ENCODE results near the gene ZIC2. TPM values are rescaled to one million over a fixed set of nuclear protein-coding genes. Genes with fewer than 3 reads are reported as not detected.
A peak's percentile ranks its signal among the peaks of the same experiment; 100 is the strongest.

ZIC2 gene
- total and polyA plus RNA-seq, 2 experiments from 2014 or later: 0.10 to 0.15 TPM

DNA sequence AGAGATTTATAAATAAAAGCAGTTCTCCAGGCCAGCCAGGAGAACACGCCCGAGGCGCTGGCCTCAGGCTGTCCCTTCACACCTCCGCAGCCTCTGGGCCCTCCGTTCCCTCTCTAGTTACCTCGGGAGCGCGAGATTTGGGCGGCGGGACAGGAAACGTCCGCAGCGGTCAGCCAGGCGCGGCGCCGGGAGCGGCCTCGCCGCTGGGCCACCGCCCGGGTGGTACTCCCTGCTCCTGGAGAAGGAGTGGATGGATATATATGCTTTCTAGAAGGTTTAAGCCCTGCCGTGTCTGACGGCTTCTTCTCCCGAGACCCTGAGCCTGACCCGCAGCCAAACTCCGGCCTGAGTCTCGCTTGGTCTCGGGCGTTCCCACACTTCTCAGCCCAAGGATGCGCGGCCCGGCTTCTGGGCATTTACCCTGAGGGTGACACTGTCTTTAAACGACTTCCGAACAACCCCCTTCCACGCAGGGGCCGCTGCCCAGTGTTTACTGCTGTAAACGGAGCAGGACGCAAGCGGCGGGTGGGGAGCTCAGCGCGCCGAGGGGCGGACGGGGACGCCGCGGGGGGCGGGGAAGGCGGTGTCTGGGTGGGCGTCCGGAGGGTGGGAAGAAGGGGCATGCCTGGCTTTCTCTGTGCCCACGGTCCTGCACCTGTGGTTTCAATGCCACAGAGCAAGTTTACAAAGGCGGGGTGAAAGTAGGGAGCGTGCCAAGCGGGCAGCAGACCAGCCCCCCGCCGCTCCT is 2.0 kb upstream of the ZIC2 start:
- no peaks in the 10 kb centered on the region for H3K9me3 ChIP-seq (ENCODE audit: low read depth)
- peak overlapping the region; percentile 96 for H3K4me2 ChIP-seq
- no peaks in the 10 kb centered on the region for H3K79me2 ChIP-seq
- H3K4me1 ChIP-seq (ENCODE audit: insufficient read depth): peaks cover 15% of the 10 kb centered on the region
- no peaks in the 10 kb centered on the region for H4K20me1 ChIP-seq (ENCODE audit: insufficient read depth, poor library complexity, severe bottlenecking)
- 2% methylated on average over 56 of the region's 59 CpGs for WGBS (ENCODE audit: low lambda C conversion rate, missing lambda C conversion rate)
- peak; percentile 20 for DNase-seq (ENCODE audit: low spot score)
- H3K27ac ChIP-seq: no peak overlapping the region
- peak overlapping the region; percentile 36 for H3K4me3 ChIP-seq
- TF ChIP-seq EZH2phosphoT487 (IDR thresholded peaks at IDR 0.05; ENCODE audit: low read depth, severe bottlenecking, unreplicated experiment) (peak; percentile 89), CTCF (IDR thresholded peaks at IDR 0.05; ENCODE audit: poor library complexity) (no peak), EZH2 (IDR thresholded peaks at IDR 0.05; ENCODE audit: borderline replicate concordance) (peak; percentile 98)
- peaks cover 90% of the 10 kb centered on the region for H3K27me3 ChIP-seq
- no peaks in the 10 kb centered on the region for H3K36me3 ChIP-seq (replicated peaks; ENCODE audit: insufficient read depth, low read depth)
- H2AFZ ChIP-seq: peak overlapping the region; percentile 56
- H3K9me2 ChIP-seq (replicated peaks; ENCODE audit: insufficient read depth): no peaks in the 10 kb centered on the region

DNA sequence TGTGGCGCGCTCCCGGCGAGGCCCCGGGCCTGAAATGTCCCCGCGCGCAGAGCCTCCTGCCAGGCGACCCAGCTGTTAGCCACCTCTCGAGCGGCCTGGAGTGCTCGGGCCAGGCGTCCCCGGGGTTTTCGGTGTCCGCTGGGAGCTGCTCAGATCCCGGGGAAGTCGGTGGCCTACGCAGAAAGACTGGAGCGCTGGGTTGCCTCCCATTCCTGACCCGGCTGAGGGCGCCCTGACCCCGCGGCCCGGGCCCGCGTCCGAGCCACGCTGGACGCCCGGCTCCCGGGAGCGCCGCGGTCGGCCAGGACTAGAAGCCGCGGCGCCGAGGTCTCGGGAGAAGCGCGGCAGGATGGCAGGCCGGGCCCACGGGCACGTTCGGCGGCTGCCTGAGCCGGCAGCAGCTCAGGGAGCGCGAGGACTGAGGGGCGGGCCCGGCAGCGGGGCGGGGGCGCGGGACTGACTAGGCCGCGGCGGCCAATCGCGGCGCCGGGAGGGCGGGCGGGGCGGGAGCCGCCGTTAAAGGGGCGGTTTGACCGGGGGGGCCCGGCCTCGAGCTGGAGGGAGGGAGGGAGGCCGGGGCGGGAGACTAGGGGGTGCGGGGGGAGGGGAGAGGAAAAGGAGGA is 1.3 kb upstream of the ZIC2 start:
- Histone ChIP-seq H3K27ac (no peak overlapping the region), H2AFZ (peak overlapping the region; percentile 60), H3K36me3 (replicated peaks; ENCODE audit: insufficient read depth, low read depth) (no peaks in the 10 kb centered on the region), H3K4me3 (peak overlapping the region; percentile 36), H3K9me3 (ENCODE audit: low read depth) (no peaks in the 10 kb centered on the region), H3K9me2 (replicated peaks; ENCODE audit: insufficient read depth) (no peaks in the 10 kb centered on the region), H4K20me1 (ENCODE audit: insufficient read depth, poor library complexity, severe bottlenecking) (no peaks in the 10 kb centered on the region), H3K4me2 (peak overlapping the region; percentile 96), H3K79me2 (no peaks in the 10 kb centered on the region), H3K4me1 (ENCODE audit: insufficient read depth) (peaks cover 15% of the 10 kb centered on the region), H3K27me3 (peaks cover 90% of the 10 kb centered on the region)
- DNase-seq (ENCODE audit: low spot score): peak; percentile 81
- 3% methylated on average over 47 of the region's 76 CpGs for WGBS (ENCODE audit: low lambda C conversion rate, missing lambda C conversion rate)
- no peak for TF ChIP-seq CTCF (IDR thresholded peaks at IDR 0.05; ENCODE audit: poor library complexity)
- TF ChIP-seq EZH2phosphoT487 (IDR thresholded peaks at IDR 0.05; ENCODE audit: low read depth, severe bottlenecking, unreplicated experiment): peak; percentile 33
- peak; percentile 6 for TF ChIP-seq EZH2 (IDR thresholded peaks at IDR 0.05; ENCODE audit: borderline replicate concordance)

DNA sequence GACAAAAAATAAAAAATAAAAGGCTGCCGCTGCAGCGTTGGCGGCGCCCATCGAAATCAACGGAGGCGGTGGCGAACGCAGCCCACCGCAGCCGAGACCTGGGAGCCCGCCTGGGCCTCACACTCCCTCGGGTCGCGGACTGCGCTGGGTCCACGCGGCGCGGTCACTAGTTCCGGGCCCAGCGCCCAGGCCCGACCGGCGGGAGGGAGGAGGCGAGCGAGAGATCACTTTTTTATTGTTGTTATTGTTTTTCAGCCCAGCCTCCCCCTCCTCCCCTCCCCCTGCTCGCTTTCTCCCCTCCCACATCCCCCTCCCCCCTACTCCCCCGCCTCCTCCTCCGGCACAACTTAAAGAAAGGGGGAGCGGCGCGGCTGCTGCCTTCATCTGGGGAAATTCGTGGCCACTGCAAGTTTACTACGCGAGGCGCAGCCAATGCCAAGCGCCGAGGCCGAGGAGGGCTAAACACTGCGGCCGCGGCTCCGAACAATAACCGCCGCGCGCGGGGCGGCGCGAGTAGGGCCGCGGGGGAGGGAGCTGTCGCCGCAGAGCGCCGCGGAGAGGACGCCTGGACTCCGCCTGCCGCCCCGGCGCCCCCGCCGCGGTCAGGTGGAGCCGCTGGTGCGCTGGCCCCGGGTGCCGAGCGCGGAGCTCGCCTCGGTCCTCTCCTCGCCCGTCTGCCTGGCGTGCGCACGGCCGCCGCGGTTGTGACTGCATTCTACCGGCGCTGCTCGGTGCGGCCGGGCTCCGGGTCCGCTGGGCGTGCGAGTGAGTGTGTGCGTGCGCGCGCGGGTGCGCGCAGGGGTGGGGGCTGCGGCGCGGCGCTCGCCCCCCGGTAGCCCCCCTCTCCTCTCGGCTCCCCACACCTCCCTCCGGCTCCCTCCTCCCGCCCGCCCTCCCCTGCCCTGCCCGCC is 505 bp upstream of the ZIC2 start:
- peak overlapping the region; percentile 36 for H3K4me3 ChIP-seq
- peaks cover 88% of the 10 kb centered on the region for H3K27me3 ChIP-seq

More for the DNA sequence above, 505 bp upstream of the ZIC2 start:
- Histone ChIP-seq H2AFZ (peak overlapping the region; percentile 60), H3K79me2 (no peaks in the 10 kb centered on the region), H4K20me1 (ENCODE audit: insufficient read depth, poor library complexity, severe bottlenecking) (no peaks in the 10 kb centered on the region), H3K4me1 (ENCODE audit: insufficient read depth) (peaks cover 15% of the 10 kb centered on the region), H3K27ac (no peak overlapping the region), H3K9me3 (ENCODE audit: low read depth) (no peaks in the 10 kb centered on the region), H3K36me3 (replicated peaks; ENCODE audit: insufficient read depth, low read depth) (no peaks in the 10 kb centered on the region), H3K4me2 (peak overlapping the region; percentile 96), H3K9me2 (replicated peaks; ENCODE audit: insufficient read depth) (no peaks in the 10 kb centered on the region)
- WGBS (ENCODE audit: low lambda C conversion rate, missing lambda C conversion rate): under 1% methylated on average over 67 of the region's 110 CpGs
- no peak for TF ChIP-seq CTCF (IDR thresholded peaks at IDR 0.05; ENCODE audit: poor library complexity)
- peak; percentile 82 for TF ChIP-seq EZH2phosphoT487 (IDR thresholded peaks at IDR 0.05; ENCODE audit: low read depth, severe bottlenecking, unreplicated experiment)
- peak; percentile 51 for DNase-seq (ENCODE audit: low spot score)

Data from hepatocyte (in vitro differentiated cells).